Left renal pelvis (tissue), 4 donors: Measurements from ENCODE around the gene PPIA. TPM values are rescaled to one million over a fixed set of nuclear protein-coding genes. Genes with fewer than 3 reads are reported as not detected.
"Not testable (repeated sequence)": the region's sequence is repeated elsewhere in the genome, so short reads cannot be mapped to it uniquely, and the experiment has no call there.

ENCODE experiments used
- DNase-seq, 4 donors: peaks; one replicate each; pipeline ENCODE4 v3.0.0-alpha.2; 2013; ENCODE audit warnings: low read depth in 4 of 4, low spot score in 3 of 4
- polyA plus RNA-seq, 4 donors: library from polyadenylated mRNA; unstranded; fragments of 120-200 nt; gene quantifications; one replicate each; pipeline ENCODE4 v1.2.1, GENCODE V29; 2013; ENCODE audit not compliant: insufficient read length in 4 of 4

The PPIA gene
- polyA plus RNA-seq, 4 donors: 981 to 1,494 (median 1,233) TPM

GRCh38 chr7:44819292-44819691, 22.8 kb downstream of the PPIA start:
- DNase-seq: no peak

- no peak for DNase-seq
Measured at GRCh38 chr7:44823255-44823781, 26.8 kb downstream of the PPIA start.

- DNase-seq: no peak
Measured at GRCh38 chr7:44824894-44825526, 28.5 kb downstream of the PPIA start.

- DNase-seq: no peak
Measured at GRCh38 chr7:44827567-44827966, 31.1 kb downstream of the PPIA start.

GRCh38 chr7:44838751-44839150, 42.3 kb downstream of the PPIA start:
- DNase-seq: no peak

- not testable (repeated sequence) for DNase-seq
Measured at GRCh38 chr7:44842675-44843074, 46.2 kb downstream of the PPIA start.

- not testable (repeated sequence) for DNase-seq
Measured at GRCh38 chr7:44843440-44843839, 47.0 kb downstream of the PPIA start.

- no peak for DNase-seq
Measured at GRCh38 chr7:44845451-44845850, 49.0 kb downstream of the PPIA start.

- DNase-seq: not testable (repeated sequence)
Measured at GRCh38 chr7:44846390-44846789, 49.9 kb downstream of the PPIA start.

- DNase-seq: no peak
Measured at GRCh38 chr7:44846816-44847508, 50.5 kb downstream of the PPIA start.

GRCh38 chr7:44847509-44847919, 51.0 kb downstream of the PPIA start:
- peak; percentile 60 to 78 (median 78) for DNase-seq

GRCh38 chr7:44847920-44848634, 51.6 kb downstream of the PPIA start, which contains the start of gene H2AZ2:
Gene H2AZ2, minus strand, starts transcription at chr7:44848087. Its CDS starts 116 bp downstream, at chr7:44847971.
- peak; percentile 100 for DNase-seq

GRCh38 chr7:44849259-44849884, 52.9 kb downstream of the PPIA start:
- DNase-seq: no peak

GRCh38 chr7:44849885-44850544, 53.5 kb downstream of the PPIA start:
- no peak for DNase-seq

GRCh38 chr7:44852590-44852989, 56.1 kb downstream of the PPIA start:
- DNase-seq: no peak

Other genes with a start within 250 kb of the PPIA start
- gene DDX56, start 222.8 kb upstream of the PPIA start, polyA plus RNA-seq: 100 to 1,000 TPM in 1 of 4 donors, 10 to 100 TPM in 3; 59.3 to 135 (median 79.2) TPM
- 100 to 1,000 TPM; 120 to 164 (median 136) TPM for gene TMED4, start 214.4 kb upstream of the PPIA start, polyA plus RNA-seq
- gene OGDH, start 190.1 kb upstream of the PPIA start, polyA plus RNA-seq: 10 to 100 TPM; 51.3 to 91.5 (median 88.8) TPM
- 100 to 1,000 TPM in 1 of 4 donors, 10 to 100 TPM in 3; 47.2 to 101 (median 58.3) TPM for gene ZMIZ2, start 47.8 kb upstream of the PPIA start, polyA plus RNA-seq
- gene H2AZ2, start 51.4 kb downstream of the PPIA start, polyA plus RNA-seq: 100 to 1,000 TPM; 226 to 264 (median 247) TPM
- 10 to 100 TPM; 28.4 to 36.4 (median 33.2) TPM for gene PURB, start 88.8 kb downstream of the PPIA start, polyA plus RNA-seq
- gene MYO1G, start 182.3 kb downstream of the PPIA start, polyA plus RNA-seq: under 1 TPM; 0.42 to 0.90 (median 0.66) TPM
- 10 to 100 TPM; 24.9 to 30.3 (median 28.0) TPM for gene CCM2, start 203.5 kb downstream of the PPIA start, polyA plus RNA-seq